Activated CD4-positive, alpha-beta T cell treated with anti-CD3 and anti-CD28 coated beads, Interleukin-10, Interleukin-2, amounts not matched to agents 100 ng/mL and 50 ng/mL, durations not matched to agents 16 hours and 8 hours (primary cell): Measurements from ENCODE around the gene RASD1.
"Not testable (repeated sequence)": the region's sequence is repeated elsewhere in the genome, so short reads cannot be mapped to it uniquely, and the experiment has no call there.

Experiments
- DNase-seq: peaks from one replicate; pipeline ENCODE4 v3.0.0-alpha.2; 2020

The RASD1 gene

DNA sequence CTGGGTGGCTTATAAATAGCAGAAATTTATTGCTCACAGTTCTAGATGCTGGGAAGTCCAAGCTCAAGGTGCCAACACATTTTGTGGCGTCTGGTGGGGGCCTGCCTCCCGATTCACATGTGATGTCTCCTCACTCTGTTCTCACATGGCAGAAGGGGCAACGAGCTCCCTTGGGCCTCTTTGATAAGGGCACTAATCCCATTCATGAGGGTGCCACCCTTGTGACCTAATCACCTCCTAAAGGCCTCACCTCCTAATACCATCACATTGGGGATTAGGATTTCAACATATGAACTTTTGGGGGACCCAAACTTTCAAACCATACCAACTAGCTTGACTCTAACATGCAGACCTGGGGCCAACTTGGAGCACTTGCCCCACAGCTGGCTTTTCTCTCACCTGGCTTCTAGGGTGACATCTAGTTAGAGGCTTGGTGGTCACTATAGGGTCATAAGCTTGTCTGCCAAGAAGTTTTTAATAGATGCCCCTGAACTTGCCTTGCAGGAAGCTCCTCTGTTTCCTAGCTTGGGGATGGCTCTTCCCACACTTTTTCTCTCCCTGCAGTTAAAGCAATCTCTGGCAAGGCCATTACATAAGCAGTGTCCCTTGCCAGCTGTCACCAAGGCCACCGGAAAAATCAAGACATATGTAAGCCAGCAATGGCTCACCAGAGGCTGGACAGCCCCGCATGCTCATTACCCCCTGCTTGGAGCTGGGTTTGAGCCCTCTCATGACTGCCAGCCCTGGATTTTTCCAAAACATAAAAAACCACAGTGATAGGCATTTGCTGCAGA is 27.8 kb downstream of the RASD1 start:
- no peak for DNase-seq

DNA sequence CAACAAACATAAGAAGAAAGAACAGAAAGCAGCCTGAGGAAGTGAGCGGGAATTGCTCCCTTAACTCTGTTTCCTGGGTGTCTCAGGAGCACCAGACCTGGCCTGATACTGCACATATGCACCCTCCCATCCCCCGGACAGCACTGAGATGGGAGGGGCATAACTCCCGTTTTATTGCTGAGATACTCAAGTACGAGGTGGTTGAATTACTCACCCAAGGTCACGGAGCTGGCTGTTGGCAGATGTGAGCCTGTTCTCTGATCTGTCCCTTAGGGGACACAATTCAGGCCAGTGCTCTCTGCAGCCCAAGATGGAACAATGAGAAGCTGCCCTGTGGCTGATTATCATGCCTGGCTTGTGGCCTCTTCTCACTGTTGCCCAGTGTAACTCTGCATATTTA is 28.5 kb downstream of the RASD1 start:
- no peak for DNase-seq

DNA sequence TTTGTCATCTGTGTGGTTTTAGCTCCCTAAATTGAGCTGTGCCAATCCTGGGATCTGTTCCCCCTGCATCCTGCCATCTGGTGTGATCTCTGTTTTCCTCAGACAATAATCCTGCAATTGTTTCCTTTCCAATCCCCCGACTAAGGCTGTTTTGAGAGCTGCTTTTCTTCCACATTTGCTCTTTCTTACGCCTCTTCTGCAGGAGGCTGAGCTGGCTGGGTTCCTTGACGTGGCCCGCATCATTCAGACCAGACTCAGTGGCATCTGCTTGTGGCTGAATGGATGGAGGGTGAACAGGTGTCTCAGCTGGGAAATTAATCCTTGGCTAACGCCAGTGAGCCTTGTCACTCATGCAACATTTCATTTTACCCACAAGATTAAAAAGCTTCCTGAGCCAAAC is 29.2 kb downstream of the RASD1 start:
- DNase-seq = no peak

DNA sequence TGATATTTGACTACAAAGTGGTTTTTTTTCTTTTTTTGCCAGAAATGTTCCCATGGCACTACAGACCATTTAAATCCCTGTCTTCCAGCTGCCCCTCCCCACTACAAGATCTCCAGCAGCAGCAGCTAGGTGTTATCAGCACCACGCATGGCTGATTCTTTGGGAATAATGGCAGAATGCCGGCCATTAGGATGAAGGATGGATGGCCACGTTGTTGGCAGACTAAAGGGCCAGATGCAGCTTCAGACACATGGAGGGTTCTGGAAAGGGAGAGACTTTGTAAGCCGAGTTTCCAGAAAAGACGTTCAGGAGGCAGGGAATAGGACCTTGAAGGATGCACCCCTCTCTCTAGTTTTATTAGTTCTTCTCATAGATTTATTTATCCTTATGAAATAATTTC is 29.7 kb downstream of the RASD1 start:
- no peak for DNase-seq

DNA sequence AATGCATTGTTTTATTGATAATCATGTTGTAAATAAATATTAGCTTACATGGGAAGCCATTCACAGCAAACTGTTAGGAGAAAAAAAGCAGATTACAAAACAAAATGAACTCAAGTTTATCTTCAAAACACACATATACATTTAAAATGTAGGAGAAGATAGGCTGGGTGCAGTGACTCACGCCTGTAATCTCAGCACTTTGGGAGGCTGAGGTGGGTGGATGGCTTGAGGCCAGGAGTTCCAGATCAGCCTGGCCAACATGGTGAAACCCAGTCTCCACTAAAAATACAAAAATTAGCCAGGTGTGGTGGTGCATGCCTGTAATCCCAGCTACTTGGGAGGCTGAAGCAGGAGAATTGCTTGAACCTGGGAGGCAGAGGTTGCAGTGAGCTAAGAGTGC is 30.3 kb downstream of the RASD1 start:
- DNase-seq = not testable (repeated sequence)

DNA sequence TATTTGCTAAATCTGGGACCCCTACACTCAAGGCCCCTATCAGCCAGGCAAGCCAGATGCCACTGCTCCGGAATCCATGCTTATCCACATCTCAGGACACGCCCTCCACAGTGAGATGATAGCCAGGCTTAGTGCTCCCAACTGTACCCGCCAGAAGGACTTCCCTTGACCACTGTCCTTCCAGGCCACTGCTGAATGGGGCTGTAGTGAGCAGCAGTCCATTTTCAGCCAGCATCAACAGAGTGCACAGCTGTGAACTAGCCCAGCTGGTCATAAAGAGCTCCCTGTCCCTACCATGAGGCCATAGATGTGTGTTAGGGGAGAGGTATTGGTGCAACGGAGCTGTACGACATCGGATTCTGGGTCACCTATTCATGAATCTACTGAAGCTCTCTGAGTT is 32.4 kb downstream of the RASD1 start:
- DNase-seq = no peak

DNA sequence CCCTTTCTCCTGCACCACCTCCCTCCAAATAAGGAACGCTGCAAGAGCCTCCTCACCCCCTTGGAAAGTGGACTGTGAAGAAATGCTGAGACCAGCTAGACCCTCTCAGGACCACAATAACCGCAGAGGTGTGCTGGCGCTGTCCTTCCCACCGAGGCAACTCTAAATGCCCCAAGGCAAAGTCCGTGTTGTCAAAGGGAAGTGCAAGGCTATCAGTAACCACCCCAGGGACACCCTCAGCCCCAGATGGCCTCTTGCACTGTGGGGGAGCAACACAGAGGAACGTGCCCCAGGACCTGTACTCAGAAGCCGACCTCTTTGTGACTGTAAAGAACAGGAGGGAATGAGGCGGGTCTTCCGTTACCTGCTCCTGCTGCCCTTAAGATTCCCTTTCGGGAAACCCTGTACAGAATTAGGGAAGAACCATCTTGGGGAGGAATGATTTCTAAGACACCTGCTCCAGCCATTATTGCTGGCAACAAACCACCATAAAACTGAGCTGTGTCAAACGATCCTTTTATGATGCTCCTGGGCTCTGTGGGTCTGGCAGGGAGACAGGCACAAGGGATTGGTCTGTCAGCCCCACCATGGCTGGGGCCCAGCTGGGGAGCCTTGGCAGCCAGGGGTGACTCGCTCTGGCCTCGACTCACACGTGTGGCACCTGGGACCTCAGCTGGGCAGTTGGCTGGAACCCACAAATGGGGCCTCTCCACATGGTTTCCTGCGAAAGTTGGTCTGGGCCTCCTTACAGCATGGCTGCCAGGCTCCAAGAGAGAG is 34.0 kb downstream of the RASD1 start:
- no peak for DNase-seq

DNA sequence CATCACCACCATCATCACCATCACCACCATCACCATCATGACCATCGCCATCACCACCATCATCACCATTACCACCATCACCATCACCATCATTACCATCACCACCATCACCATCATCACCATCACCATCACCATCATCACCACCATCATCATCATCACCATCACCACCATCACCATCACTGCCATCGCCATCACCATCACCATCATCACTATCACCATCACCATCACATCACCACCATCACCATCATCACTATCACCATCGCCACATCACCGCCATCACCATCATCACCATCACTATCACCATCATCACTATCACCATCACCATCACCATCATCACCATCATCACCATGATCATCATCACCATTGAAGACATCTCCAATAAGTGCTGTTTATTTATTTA is 36.2 kb downstream of the RASD1 start:
- DNase-seq = no peak

DNA sequence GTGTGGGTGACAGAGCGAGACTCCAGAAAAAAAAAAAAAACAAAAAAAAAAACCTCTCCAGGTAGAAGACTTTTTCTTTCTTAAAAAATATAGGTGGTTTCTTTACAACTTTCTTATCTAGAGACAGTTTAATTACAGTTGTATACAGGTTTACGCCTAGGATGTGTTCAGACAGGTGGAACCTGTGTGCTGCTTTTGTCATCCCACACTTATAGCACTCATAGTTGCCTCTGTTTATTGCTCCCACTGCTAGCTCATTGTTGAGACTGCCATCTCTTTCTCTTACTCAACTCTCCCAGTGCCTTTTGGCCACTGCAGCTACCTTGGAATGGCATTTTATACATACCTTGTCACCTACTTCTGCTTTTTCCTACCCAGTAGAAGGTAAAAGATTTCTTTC is 38.5 kb downstream of the RASD1 start:
- no peak for DNase-seq

DNA sequence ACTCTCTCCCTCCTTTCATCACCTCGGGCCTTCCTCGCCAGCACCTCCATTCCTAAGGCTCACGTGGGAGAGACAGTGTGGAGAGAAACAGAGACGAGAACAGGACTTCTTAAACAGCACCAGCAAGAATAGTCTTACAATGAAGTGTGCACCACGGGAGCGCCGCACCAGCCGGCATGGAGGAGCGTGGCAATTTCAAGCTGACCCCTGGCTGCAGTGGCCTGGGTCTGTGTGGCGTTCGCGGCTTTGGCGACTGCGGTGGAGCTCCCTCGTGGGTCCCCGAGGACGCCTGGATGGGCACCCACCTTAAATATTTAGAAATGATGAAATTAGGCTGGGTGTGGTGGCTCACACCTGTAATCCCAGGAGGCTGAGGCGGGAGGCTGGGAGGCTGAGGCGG is 39.9 kb downstream of the RASD1 start:
- DNase-seq = no peak

DNA sequence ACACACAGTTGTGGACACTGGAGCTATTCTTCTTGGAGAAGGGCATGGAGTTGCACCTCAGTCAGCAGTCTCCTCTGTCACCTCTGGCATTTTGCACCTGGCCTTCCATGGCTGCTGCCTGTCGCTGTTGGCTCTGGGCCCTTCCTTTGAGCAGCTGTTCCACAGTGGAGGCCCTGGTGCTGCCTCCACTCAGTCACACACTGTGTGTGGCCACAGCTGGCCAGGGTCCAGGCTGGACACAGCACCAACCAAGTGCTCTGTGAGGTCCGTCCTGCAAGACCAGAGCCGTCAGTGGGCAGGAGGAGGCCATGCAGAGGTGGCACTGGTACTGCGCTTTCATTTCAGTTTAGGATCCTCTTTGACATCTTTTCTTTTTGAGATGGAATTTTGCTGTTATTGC is 41.0 kb downstream of the RASD1 start:
- DNase-seq = no peak

DNA sequence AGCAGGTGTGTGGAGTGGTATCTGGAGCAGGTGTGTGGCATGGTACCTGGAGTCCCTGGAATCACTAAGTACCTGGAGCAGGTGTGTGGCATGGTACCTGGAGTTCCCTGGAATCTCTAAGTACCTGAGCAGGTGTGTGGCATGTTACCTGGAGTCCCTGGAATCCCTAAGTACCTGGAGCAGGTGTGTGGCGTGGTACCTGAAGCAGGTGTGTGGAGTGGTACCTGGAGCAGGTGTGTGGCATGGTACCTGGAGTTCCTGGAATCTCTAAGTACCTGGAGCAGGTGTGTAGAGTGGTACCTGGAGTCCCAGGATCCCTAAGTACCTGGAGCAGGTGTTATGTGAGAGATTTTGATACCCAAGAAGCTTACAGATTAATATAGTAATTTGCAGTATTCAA is 41.5 kb downstream of the RASD1 start:
- DNase-seq = not testable (repeated sequence)

DNA sequence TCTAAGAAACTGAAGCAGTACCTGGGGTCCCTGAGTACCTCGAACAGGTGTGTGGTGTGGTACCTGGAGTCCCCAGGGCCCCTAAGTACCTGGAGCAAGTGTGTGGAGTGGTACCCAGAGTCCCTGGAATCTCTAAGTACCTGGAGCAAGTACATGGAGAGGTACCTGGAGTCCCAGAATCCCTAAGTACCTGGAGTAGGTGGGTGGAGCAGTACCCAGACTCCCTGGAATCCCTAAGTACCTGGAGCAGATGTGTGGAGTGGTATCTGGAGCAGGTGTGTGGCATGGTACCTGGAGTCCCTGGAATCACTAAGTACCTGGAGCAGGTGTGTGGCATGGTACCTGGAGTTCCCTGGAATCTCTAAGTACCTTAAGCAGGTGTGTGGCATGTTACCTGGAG is 41.9 kb downstream of the RASD1 start:
- no peak for DNase-seq

DNA sequence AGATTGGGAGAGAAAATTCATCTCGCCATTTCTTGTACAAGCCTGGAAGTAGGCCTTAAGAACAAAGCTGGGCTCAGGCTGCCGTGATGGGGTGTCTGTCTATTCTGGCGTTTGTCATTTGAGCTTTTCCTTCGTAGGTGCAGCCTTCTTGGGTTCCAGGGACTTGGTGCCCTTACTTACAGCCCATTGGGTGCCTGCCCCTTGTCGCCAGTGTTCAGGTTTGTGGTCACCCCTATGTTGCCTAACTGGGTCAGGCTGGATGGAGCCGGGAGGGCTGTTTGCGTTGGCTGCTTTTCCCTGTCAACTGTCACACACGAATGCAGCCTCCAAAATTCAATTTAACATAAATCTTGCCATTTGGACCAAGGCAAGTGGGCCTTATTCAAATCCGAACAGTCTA is 43.1 kb downstream of the RASD1 start:
- no peak for DNase-seq

DNA sequence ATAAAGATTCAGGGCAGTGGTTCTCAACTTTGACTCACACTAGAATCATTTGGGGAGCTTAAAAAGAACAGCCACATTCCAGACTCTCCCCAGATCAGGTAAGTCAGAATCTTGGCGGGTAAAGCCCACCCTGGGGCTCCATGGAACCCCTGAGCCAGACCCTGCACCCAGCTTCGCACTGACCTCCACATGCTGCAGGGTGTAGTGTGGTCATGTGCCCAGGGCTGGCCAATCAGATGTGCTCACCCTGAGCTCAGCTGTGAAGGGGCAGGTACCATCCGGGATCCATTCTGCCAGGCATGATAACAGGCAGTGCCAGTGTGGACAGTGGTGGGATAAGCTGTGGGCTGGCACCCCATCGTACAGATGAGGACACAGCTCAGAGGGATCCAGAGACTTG is 47.5 kb downstream of the RASD1 start:
- DNase-seq = no peak

DNA sequence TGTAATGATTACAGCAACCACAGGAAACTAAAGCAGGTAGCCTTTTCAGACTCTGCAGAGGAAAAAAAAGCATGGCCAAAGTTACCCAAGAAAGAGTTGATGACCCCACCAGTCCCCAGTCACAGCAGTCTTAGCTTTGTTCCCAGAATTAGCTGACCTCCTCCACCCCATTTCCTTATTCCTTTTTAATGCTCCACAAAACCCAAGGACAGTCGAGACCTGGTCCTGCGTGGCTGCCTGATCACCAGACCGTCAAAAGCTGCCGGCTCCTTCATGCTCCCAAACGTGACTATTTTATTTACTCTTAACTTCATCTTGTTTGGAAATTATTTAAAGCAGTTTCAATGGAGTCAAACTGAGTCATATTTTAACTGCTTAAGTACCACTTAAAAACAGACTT is 48.1 kb downstream of the RASD1 start:
- no peak for DNase-seq

DNA sequence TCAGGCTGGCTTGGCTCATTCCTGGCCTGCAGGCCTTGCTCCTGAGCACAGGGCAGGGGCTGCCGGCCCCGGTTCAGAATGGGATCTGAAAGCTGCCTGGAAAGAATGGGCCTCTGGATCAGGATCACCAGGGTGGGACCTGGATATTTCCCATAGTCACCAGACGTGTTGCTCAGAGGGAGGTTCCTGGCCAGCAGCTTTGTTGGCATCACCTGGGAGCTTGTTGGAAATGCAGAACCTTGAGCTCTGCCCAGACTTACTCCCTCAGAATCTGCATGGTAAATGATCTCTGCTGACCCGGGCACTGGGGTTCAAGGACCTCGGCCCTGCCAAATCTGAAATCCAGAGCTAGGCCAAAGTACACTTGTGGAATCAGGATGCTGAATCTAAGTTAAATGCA is 48.9 kb downstream of the RASD1 start:
- no peak for DNase-seq

DNA sequence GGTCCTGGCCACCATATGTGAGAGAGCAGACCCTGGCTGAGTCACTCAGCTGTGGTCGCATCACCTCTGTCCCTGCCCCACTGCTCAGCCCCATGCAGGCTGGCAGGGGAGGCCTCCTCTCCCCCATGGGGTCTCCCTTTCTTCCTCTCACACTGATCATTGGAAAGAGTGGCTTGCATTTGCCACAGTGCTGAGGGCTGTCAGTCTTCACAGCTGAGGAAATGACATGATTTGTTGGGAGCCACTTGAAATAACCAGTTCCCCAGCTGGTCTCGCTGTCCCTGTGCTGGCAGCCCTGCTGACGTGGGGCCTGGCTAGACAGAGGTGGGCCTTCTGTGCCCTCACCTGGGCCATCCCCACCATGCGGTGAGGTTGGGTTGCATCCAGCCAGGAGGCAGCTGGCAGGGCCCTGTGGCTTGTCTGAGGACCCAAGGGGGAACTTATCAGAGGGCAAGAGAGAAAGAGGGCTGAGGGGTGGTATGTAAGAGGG is 49.5 kb downstream of the RASD1 start:
- DNase-seq = no peak

DNA sequence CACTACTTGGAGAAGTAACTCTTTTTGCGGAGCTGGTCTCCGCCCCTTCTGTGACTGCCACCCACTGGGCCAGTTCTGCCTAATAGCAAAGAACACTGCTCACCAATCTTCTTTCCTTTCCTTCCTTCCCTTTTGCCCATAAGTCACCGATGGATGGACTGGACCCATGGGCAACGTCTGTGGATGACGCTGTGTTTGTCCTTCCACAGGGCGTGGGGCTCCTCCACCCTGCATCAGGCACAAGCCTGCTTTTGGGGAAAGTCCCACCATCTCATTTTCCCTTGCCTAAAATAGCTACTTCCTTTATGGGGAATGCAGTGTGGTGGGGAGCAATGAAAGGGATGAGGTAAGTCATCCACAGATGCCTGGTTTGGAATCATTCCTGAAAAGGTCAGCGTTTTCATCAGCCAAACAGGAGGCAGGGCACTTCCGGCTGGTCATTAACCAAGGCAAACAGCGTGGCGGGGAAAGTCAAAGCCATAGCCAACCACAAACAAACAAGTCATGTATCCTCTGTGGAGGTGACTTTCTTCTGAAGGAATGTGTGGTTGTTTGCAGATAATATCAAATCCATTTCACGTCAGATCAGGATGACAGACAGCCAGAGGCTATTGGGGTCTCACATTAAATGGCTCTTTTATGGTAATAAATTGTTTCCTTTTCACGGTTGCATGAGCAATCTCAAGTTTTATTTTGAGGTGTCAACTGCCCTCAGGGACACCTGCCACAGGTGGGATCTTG is 50.1 kb downstream of the RASD1 start:
- no peak for DNase-seq

DNA sequence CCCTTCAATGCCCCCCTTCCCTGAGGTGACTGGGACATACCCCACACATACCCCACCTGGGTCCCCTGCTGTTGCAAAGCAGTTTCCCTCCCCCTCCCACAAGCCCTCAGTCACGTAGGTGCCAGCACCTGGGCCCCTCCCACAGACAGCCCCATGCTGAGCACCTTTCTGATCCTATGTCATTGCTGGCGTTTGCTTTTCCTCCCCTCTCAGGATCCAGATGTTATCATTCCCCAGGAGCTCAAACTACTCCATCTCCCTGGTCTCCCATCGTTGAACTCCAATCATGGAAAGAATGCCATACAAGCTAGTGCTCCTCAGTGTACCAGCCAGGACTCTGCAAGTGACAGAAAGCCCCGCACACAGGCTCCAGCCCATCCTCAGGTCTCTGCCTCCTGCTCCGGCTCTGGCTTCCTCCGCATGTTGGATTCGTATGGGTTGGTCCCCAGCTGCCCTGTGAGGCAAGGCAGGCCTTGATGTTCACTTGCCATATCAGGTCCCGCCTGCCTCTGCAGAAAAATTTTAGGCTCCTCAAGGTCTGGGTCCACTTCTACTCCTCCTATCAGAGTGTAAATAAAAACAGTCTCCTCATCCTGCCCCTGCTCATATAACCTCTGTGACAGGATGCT is 50.8 kb downstream of the RASD1 start:
- no peak for DNase-seq
